ENCODE results near the gene PAPOLB.
A peak's percentile ranks its signal among the peaks of the same experiment; 100 is the strongest.

The PAPOLB gene

DNA sequence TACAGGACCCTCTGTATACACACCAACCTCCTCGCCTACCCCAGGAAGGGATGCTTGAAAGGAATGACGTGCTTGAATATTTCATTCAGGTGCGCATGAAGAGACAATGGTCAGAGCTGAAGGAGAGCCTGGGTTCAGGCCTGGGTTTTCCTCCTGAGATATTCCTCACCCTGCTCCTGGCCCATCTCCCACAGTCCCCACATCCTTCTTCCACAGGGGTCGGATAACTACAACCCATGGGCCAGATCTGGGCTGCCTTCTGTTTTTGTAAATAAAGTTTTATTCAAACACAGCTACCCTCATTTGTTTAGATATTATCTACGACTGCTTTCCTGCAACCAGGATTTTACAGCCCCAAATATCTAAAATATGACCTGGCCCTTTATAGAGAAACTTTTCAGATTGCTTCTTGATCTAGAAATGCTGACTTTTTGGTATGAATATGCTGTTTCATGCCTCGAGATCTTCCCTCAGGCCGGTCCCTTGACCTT lies 23.5 kb upstream of the PAPOLB start:
- H3K9me3 ChIP-seq = no peaks in the 10 kb centered on the region

DNA sequence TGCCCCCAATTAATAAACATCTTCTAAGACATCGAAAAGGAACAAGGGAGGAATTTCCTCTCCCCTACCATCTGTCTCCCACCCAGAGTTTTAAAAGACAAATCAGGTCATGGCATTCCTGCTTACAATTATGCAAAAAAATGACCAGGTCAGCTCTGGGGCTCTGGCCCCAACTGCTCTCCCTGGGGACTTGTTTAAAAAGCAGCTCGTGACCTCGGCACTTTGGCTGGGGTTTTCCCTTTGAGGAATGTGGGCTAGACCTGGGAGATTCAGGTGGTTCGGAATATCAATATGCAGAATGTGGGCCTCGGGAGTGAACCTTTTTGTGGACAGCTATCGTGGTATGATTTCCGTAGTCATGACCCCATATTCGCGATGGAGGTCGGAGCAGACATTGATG lies 22.3 kb upstream of the PAPOLB start:
- Histone ChIP-seq H3K27me3 (no peaks in the 10 kb centered on the region; the same call in 1 of the 2 replicates), H3K4me1 (peaks cover under 1% of the 10 kb centered on the region), H3K9me3 (no peaks in the 10 kb centered on the region), H3K4me3 (ENCODE audit: low read depth, low read length) (no peak overlapping the region), H3K36me3 (no peaks in the 10 kb centered on the region)
- TF ChIP-seq, protein P1, sequence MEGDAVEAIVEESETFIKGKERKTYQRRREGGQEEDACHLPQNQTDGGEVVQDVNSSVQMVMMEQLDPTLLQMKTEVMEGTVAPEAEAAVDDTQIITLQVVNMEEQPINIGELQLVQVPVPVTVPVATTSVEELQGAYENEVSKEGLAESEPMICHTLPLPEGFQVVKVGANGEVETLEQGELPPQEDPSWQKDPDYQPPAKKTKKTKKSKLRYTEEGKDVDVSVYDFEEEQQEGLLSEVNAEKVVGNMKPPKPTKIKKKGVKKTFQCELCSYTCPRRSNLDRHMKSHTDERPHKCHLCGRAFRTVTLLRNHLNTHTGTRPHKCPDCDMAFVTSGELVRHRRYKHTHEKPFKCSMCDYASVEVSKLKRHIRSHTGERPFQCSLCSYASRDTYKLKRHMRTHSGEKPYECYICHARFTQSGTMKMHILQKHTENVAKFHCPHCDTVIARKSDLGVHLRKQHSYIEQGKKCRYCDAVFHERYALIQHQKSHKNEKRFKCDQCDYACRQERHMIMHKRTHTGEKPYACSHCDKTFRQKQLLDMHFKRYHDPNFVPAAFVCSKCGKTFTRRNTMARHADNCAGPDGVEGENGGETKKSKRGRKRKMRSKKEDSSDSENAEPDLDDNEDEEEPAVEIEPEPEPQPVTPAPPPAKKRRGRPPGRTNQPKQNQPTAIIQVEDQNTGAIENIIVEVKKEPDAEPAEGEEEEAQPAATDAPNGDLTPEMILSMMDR (IDR thresholded peaks at IDR 0.05; ENCODE audit: low read depth, low read length) = no peak
- DNase-seq = no peak

More for the DNA sequence above, 23.5 kb upstream of the PAPOLB start:
- TF ChIP-seq, protein P1 (IDR thresholded peaks at IDR 0.05; ENCODE audit: low read depth, low read length) = no peak
- Histone ChIP-seq H3K36me3 (no peaks in the 10 kb centered on the region), H3K27me3 (no peaks in the 10 kb centered on the region; the same call in 1 of the 2 replicates), H3K4me3 (ENCODE audit: low read depth, low read length) (no peak overlapping the region), H3K4me1 (no peaks in the 10 kb centered on the region; the same call in 1 of the 2 replicates)
- no peak for DNase-seq

DNA sequence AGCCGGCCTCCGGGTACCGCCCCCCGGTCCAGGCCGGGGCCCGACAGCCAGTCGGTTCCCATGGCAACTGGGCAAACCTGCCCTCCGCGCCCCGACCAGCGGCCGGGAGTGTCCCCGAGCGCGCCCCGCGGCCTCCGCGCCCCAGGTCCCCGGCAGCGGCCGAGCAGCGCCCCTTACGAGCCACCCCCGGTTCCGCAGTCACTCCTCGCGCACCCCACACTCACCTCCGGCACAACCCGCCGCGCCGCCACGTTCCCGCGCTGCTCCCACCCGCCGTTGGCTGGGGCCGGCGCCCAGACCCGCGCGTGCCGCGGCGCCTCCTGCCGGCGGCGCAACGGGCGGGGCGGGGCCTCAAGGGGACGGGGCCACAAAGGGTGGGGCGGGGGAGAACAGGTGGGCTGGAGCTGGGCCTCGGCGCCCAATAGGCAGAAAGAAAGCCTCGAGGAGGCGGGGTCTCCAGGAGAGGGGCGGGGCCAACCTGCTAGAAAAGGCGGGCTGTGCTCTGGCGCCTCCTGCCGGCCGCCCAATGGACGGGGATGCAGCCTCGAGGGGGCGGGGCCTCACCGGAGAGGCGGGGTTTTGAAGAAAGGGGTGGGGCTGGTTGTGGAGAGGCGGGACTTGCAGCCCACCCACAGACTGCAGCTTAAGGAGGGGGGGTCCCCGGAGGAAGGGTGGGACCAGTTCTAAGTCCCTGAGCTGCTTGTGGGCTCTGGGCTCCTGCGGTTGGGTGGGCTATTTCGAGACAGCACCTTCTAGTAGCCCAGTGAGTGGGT lies 21.7 kb upstream of the PAPOLB start, which contains the start of gene RADIL:
RADIL (minus strand) TSS at position 345 of the 773 bp plus-strand sequence. CDS start 5,577 bp downstream, outside the sequence.
- TF ChIP-seq, protein P1 (IDR thresholded peaks at IDR 0.05; ENCODE audit: low read depth, low read length) = peak; percentile 78
- Histone ChIP-seq H3K4me1 (peaks cover 5% of the 10 kb centered on the region), H3K27me3 (no peaks in the 10 kb centered on the region; the same call in 1 of the 2 replicates), H3K36me3 (no peaks in the 10 kb centered on the region), H3K4me3 (ENCODE audit: low read depth, low read length) (peak within 1 kb of the TSS; percentile 62), H3K9me3 (no peaks in the 10 kb centered on the region)
- peak; percentile 99 for DNase-seq

DNA sequence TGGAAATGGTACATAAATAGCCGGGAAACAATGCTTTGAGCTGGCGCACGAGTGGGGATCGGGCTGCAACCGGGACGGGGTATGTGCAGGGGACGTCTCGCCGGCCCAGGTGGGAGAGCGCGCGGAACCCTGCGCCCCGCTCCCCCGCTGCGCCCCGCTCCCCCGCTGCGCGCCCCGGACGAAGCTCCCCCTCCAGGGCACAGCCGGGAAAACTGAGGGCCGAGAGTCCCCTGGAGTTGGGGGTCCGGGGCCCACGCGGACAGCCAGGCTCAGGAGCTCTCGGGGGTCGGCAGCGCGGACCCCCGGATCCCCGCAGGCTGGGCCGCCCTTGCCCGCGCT lies 21.2 kb upstream of the PAPOLB start:
- Histone ChIP-seq H3K27me3 (no peaks in the 10 kb centered on the region; the same call in 1 of the 2 replicates), H3K9me3 (no peaks in the 10 kb centered on the region), H3K4me3 (ENCODE audit: low read depth, low read length) (peak overlapping the region; percentile 62), H3K4me1 (peaks cover 5% of the 10 kb centered on the region), H3K36me3 (no peaks in the 10 kb centered on the region)
- TF ChIP-seq, protein P1 (IDR thresholded peaks at IDR 0.05; ENCODE audit: low read depth, low read length) = no peak
- DNase-seq = no peak

DNA sequence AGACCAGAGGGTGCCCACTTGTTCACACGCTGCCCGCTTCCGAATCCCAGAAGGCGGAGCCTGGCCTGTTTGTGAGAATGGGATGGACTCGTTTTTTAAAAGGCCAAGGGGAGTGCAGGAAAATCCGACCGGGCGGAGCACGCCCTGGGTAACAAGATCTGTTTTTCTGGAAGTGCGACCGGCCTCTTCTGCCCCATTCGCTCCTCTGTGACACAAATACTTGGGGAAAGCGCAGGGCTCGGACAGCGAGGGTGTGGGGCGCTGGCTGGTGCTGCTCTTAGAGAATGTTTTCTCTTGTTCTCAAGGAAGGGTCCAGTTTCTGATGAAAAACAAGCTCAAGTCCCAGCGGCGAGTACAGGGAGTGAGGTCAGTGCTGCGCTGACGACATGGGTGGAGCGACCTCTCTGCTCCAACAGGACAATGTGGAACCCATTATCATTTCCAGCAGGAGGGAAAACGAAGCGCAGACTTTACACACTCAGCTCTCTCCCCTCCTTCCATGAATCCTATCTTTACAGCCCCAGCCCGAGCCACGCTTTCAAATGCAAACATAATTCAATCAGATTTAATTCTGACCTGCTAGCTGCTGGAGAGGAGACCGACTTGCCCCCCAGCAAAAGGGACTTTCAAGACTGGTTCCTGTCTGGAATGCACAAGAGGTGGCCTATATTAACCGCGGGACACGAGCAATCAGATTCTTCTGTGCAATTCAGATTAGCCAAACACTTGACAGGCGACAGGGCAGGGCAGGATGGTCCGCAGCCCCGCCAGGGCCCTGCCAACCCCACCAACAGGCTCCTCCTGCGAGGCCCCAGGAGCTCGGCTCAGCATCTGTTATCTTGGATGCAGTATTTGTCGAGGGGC lies 20.6 kb upstream of the PAPOLB start:
- Histone ChIP-seq H3K4me1 (peaks cover 5% of the 10 kb centered on the region), H3K4me3 (ENCODE audit: low read depth, low read length) (peak overlapping the region; percentile 62)
- peak; percentile 56 for DNase-seq

More for the DNA sequence above, 20.6 kb upstream of the PAPOLB start:
- no peaks in the 10 kb centered on the region; the same call in 1 of the 2 replicates for H3K9me3 ChIP-seq
- H3K27me3 ChIP-seq = no peaks in the 10 kb centered on the region; the same call in 1 of the 2 replicates
- TF ChIP-seq, protein P1 (IDR thresholded peaks at IDR 0.05; ENCODE audit: low read depth, low read length) = no peak; the same call in 1 of the 2 replicates
- H3K36me3 ChIP-seq = no peaks in the 10 kb centered on the region
